HEK293T (cell line): Measurements from ENCODE around the gene PDCD1LG2.

Source experiments
- FOXA1 ChIP-seq: fragments of 450-650 bp; IDR thresholded peaks from 2 replicates; pipeline ENCODE4 v1.6.1; 2016; ENCODE audit warnings: mild to moderate bottlenecking
- FOXM1 ChIP-seq: fragments of 450-650 bp; IDR thresholded peaks from 2 replicates; pipeline ENCODE4 v1.6.1; 2017; ENCODE audit warnings: mild to moderate bottlenecking, borderline replicate concordance

DNA sequence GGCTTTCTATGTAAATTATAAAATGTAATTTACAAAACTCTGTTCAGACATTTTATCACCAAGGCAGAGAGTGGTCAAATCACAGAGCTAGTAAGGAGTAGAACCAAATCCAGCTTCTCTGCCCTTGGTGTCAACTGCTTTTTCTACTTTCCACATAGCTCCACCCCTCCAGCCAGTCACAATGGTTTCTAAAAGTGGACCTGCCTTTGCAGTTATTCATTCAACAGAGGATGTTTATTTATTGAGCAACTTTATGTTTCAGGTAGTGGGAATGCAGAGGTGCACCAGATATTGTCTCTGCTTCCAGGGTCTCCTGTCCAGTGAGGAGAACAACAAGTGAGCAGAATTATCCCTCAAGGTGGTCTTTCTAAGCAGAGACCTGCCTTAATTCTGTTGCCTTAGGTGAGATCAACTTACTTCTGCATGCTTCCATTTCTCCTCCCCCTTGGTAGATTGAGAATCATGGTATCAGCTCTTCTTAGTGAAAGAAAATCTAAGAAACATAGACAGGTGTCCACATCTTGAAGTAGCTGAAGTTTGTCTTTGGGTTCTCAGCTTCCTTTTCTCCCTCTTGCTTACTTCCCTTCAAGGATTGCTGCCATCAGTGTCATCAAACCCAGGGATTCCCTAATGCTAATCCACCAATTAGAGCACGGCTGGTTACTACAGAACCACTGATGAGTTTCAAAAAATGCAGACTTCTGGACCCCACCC is 17.2 kb upstream of the PDCD1LG2 start:
- TF ChIP-seq FOXA1 (no peak), FOXM1 (no peak)
